Thyroid gland (tissue), 4 donors: ENCODE results near the gene KCNC3.

Source experiments
- CTCF ChIP-seq, 6 experiments: fragments of 200-600 bp in 3 of 6; fragments of 450-650 bp in 3 of 6; sonication (generic) in 3 of 6; IDR thresholded peaks; one replicate each; pipeline ENCODE4 v1.5.1; 2016 to 2019; ENCODE audit warnings: antibody characterized with exemption in 6 of 6, mild to moderate bottlenecking in 2 of 6, inconsistent platforms in 1 of 6, moderate library complexity in 1 of 6
- POLR2A ChIP-seq, 2 donors: fragments of 450-650 bp; IDR thresholded peaks; one replicate each; pipeline ENCODE4 v1.6.1; 2017; ENCODE audit warnings: antibody characterized with exemption in 2 of 2, mild to moderate bottlenecking in 2 of 2, moderate library complexity in 1 of 2

DNA sequence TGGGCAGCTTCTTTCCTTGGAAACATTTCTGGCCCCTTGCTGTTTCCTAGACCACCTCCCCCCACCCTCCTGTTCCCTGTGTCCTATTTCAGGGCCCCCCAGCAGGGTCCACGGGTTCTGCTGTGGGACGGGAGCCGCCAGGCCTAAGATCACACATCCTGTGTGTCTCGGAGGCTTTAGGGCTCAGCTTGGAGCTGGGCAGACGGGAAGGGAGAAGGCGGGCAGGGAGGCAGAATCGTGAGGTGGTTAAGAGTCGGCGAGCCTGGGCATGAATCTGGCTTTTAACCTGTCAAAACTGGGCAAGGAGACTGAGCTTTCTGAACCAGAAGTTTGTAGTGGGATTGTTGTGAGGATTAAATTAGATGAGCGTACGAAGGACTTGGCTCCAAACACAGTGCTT is 4.8 kb downstream of the KCNC3 start:
- TF ChIP-seq CTCF (IDR thresholded peaks at IDR 0.05) (no peak), POLR2A (IDR thresholded peaks at IDR 0.05) (no peak)
